ENCODE data around the gene SMTNL1.

SMTNL1 gene

GRCh38 chr11:57536947-57537619 is at the start of gene SMTNL1:
Gene SMTNL1 (plus strand): TSS chr11:57537595. CDS start chr11:57542643, 5,048 bp downstream.
- DNase-seq (ENCODE audit: low read depth) = no peak

GRCh38 chr11:57487920-57488659 is 49.3 kb upstream of the SMTNL1 start:
- no peak for DNase-seq (ENCODE audit: low read depth)

- DNase-seq (ENCODE audit: low read depth) = no peak
These were observed 46.7 kb upstream of the SMTNL1 start for GRCh38 chr11:57490456-57491248.

- DNase-seq (ENCODE audit: low read depth) = no peak
These were observed 45.9 kb upstream of the SMTNL1 start for GRCh38 chr11:57491371-57492061.

- DNase-seq (ENCODE audit: low read depth) = peak; percentile 77
These were observed 43.6 kb upstream of the SMTNL1 start for GRCh38 chr11:57493507-57494503.

- no peak for DNase-seq (ENCODE audit: low read depth)
These were observed 41.1 kb upstream of the SMTNL1 start for GRCh38 chr11:57496109-57496820.

GRCh38 chr11:57497303-57498247 is 39.8 kb upstream of the SMTNL1 start:
- DNase-seq (ENCODE audit: low read depth) = no peak

- no peak for DNase-seq (ENCODE audit: low read depth)
These were observed 38.9 kb upstream of the SMTNL1 start for GRCh38 chr11:57498540-57498939.

GRCh38 chr11:57499413-57499982 is 37.9 kb upstream of the SMTNL1 start:
- DNase-seq (ENCODE audit: low read depth) = no peak

GRCh38 chr11:57499983-57500461 is 37.4 kb upstream of the SMTNL1 start:
- no peak for DNase-seq (ENCODE audit: low read depth)

- no peak for DNase-seq (ENCODE audit: low read depth)
These were observed 36.9 kb upstream of the SMTNL1 start for GRCh38 chr11:57500515-57500914.

GRCh38 chr11:57500926-57501325 is 36.5 kb upstream of the SMTNL1 start:
- no peak for DNase-seq (ENCODE audit: low read depth)

- DNase-seq (ENCODE audit: low read depth) = no peak
These were observed 35.4 kb upstream of the SMTNL1 start for GRCh38 chr11:57501953-57502352.

- DNase-seq (ENCODE audit: low read depth) = no peak
These were observed 35.0 kb upstream of the SMTNL1 start for GRCh38 chr11:57502376-57502775.

GRCh38 chr11:57502870-57503269 is 34.5 kb upstream of the SMTNL1 start:
- no peak for DNase-seq (ENCODE audit: low read depth)

- DNase-seq (ENCODE audit: low read depth) = no peak
These were observed 32.9 kb upstream of the SMTNL1 start for GRCh38 chr11:57504511-57504910.

- no peak for DNase-seq (ENCODE audit: low read depth)
These were observed 30.9 kb upstream of the SMTNL1 start for GRCh38 chr11:57506522-57506921.

GRCh38 chr11:57508341-57509170 is 28.8 kb upstream of the SMTNL1 start:
- no peak for DNase-seq (ENCODE audit: low read depth)
